ENCODE measurements around the gene CDC42BPG.
A peak's percentile ranks its signal among the peaks of the same experiment; 100 is the strongest.

CDC42BPG gene

GRCh38 chr11:64788321-64789215, 55.9 kb downstream of the CDC42BPG start:
- TF ChIP-seq, protein P1, sequence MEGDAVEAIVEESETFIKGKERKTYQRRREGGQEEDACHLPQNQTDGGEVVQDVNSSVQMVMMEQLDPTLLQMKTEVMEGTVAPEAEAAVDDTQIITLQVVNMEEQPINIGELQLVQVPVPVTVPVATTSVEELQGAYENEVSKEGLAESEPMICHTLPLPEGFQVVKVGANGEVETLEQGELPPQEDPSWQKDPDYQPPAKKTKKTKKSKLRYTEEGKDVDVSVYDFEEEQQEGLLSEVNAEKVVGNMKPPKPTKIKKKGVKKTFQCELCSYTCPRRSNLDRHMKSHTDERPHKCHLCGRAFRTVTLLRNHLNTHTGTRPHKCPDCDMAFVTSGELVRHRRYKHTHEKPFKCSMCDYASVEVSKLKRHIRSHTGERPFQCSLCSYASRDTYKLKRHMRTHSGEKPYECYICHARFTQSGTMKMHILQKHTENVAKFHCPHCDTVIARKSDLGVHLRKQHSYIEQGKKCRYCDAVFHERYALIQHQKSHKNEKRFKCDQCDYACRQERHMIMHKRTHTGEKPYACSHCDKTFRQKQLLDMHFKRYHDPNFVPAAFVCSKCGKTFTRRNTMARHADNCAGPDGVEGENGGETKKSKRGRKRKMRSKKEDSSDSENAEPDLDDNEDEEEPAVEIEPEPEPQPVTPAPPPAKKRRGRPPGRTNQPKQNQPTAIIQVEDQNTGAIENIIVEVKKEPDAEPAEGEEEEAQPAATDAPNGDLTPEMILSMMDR (conservative IDR thresholded peaks at IDR 0.05; ENCODE audit: control insufficient read depth, insufficient read depth, low read depth, low read length), result no peak
- H3K4me3 ChIP-seq (ENCODE audit: control insufficient read depth, low read depth, low read length), result no peak overlapping the region
- DNase-seq (ENCODE audit: low read depth), result no peak

DNA sequence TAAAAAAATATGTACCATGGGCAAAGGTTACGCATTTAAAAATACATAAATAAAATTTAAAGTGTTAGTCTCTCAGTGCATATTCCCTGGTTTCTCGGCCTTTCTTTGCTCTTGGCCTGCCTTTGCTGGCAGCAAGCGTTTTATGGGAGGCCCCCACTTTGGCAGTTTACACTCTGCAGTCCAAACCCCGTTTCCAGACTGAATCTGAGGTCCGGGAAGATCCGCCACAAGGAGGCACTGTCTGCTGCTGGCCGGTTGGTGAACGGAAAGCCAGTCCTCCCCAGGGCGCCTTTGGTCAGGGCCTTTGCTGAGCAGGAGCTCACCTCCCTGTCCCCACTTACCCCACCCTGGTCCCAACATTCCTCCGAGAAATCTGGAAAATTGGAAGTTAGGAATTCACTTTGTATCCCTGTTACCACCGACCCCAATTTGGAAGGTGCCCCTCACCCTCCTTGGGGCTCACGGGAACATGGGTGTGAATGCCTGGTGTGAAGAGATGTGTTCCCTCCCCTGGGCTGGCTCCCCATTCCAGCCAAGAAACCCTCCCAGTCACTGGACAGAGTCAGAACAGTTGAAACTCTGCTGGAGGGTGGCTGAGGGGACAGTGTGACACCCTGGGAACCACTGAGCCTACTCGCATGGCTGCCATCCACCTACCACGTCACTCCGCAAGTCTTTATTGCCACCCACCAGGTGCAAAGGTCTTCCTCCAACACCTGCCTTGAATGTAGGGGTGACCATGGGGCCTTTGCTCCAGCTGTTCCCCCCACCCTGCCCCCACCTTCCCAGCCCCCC, 56.7 kb downstream of the CDC42BPG start:
- DNase-seq (ENCODE audit: low read depth), result peak; percentile 56
- TF ChIP-seq, protein P1 (conservative IDR thresholded peaks at IDR 0.05; ENCODE audit: control insufficient read depth, insufficient read depth, low read depth, low read length), result peak; percentile 84
- H3K4me3 ChIP-seq (ENCODE audit: control insufficient read depth, low read depth, low read length), result no peak overlapping the region

DNA sequence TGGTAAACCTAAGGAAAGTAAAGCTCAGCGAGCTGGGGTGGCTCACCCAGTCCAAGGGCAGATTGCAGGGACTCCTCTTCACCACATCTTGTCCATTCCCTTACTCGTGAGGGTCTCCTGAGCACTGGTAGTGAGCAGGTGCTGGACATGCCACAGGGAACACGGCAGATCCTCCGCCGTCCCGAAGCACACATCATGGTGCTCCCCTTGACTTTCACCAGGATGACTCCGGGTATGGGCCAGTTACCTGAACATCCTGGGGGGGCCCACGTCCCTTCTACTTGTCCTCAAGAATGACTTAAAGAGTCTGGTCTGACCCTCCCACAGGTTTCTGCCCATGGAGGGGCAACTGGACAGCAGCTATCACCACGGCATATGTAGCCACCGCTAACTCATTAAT, 58.1 kb downstream of the CDC42BPG start:
- DNase-seq (ENCODE audit: low read depth), result no peak
- no peak overlapping the region for H3K4me3 ChIP-seq (ENCODE audit: control insufficient read depth, low read depth, low read length)
- TF ChIP-seq, protein P1 (conservative IDR thresholded peaks at IDR 0.05; ENCODE audit: control insufficient read depth, insufficient read depth, low read depth, low read length), result no peak

DNA sequence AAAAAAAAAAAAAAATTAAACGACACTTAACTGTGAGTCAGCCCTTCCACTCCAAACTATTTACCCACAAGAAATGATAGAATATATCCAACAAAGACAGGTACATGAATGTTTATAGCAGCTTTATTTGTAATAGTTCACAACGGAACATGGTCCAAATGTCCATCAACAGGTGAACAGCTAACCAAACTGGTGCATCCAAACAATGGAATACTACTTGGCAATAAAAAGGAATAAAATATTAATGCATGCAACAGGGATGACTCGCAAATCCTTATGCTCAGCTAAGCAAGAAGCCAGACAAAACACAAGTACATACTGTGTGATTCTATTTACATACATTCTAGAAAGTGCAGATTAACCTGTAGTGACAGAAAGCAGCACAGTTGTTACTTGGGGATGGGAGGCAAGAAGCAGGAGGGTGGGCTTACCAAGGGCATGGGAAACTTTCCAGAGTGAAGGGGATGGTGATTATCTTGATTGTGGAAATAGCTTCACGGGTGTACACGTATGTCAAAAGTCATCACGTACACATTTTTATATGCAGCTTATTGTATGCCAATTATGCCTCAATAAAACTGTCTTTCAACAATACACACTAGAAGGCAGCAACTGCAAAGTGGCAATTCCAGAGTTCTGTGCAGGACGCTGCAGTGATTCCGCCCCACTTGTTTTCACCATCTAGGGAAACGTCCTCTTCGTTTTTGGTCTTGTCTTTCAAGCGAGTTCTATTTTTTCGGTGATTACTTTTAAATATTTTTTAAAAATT, 59.5 kb downstream of the CDC42BPG start:
- DNase-seq (ENCODE audit: low read depth), result no peak
- no peak overlapping the region for H3K4me3 ChIP-seq (ENCODE audit: control insufficient read depth, low read depth, low read length)
- TF ChIP-seq, protein P1 (conservative IDR thresholded peaks at IDR 0.05; ENCODE audit: control insufficient read depth, insufficient read depth, low read depth, low read length), result no peak

- peak; percentile 100 for DNase-seq (ENCODE audit: low read depth)
- TF ChIP-seq, protein P1 (conservative IDR thresholded peaks at IDR 0.05; ENCODE audit: control insufficient read depth, insufficient read depth, low read depth, low read length), result no peak
- H3K4me3 ChIP-seq (ENCODE audit: control insufficient read depth, low read depth, low read length), result peak within 1 kb of the TSS; percentile 93
Observed at GRCh38 chr11:64778473-64779298, 65.8 kb downstream of the CDC42BPG start, which contains the start of gene SF1. Gene SF1 (minus strand): TSS chr11:64778542. CDS start chr11:64778392, 150 bp downstream.

GRCh38 chr11:64778223-64778472, 66.3 kb downstream of the CDC42BPG start:
- no peak for DNase-seq (ENCODE audit: low read depth)
- peak overlapping the region; percentile 63 for H3K4me3 ChIP-seq (ENCODE audit: control insufficient read depth, low read depth, low read length)
- TF ChIP-seq, protein P1 (conservative IDR thresholded peaks at IDR 0.05; ENCODE audit: control insufficient read depth, insufficient read depth, low read depth, low read length), result no peak
